BE2C (cell line): Measurements from ENCODE around the gene DCDC1.

Experiments
- DNase-seq: peaks from one replicate; pipeline ENCODE4 v3.0.0-alpha.2; 2020
- H3K27me3 ChIP-seq: fragments of 250-450 bp; sonication (Bioruptor Pico); 2 replicates; pipeline ENCODE4 v1.5.1; 2020; ENCODE audit warnings: mild to moderate bottlenecking
- H3K36me3 ChIP-seq: fragments of 250-450 bp; sonication (Bioruptor Pico); 2 replicates; pipeline ENCODE4 v1.5.1; 2020; ENCODE audit warnings: mild to moderate bottlenecking
- H3K4me1 ChIP-seq: fragments of 250-450 bp; sonication (Bioruptor Pico); 2 replicates; pipeline ENCODE4 v1.5.1; 2020
- H3K4me3 ChIP-seq: 2 replicates; pipeline ENCODE4 v1.5.1; 2011; ENCODE audit warnings: low read depth, low read length
- H3K9me3 ChIP-seq: fragments of 250-450 bp; sonication (Bioruptor Pico); 2 replicates; pipeline ENCODE4 v1.5.1; 2020
- TF ChIP-seq, protein P1 (sequence below): IDR thresholded peaks from 2 replicates; pipeline ENCODE4 v1.5.1; 2012; ENCODE audit warnings: mild to moderate bottlenecking, low read depth, low read length

Gene DCDC1

DNA sequence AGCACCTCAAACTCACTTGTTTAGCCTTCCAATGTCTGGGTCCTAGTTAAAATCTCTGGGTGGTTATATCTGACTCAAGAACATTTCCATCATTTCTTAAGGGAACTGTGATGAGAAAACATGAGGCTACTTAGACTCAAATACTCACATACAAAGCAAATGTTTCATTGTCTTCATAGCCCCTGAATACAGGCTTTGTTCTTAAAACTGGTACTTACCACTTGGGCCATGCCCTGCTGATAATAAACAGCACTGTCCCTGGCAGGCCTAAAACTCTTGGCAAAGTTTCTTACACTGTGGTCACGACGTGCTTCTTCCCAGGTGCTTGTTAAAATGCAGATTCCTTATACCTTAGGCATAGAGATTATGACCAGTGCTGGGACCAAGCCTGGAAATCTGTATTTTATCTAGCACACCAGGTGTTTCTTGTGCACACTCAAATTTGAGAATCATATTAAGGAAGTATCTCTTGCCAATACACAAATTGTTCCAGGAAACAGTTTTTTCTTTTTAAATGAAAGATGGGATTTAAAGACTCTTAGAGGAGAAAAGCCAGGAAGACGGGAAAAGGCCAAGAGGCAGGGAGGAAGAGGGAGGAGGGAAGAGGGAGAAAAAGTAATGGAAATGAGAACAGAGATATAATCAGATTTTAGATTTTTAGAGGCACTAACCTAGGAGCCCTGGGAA, 495.5 kb downstream of the DCDC1 start:
- no peaks in the 10 kb centered on the region for H3K4me1 ChIP-seq
- no peaks in the 10 kb centered on the region for H3K9me3 ChIP-seq
- H3K36me3 ChIP-seq: no peaks in the 10 kb centered on the region
- no peak for DNase-seq
- H3K4me3 ChIP-seq: no peak overlapping the region
- H3K27me3 ChIP-seq: no peaks in the 10 kb centered on the region
- TF ChIP-seq, protein P1, sequence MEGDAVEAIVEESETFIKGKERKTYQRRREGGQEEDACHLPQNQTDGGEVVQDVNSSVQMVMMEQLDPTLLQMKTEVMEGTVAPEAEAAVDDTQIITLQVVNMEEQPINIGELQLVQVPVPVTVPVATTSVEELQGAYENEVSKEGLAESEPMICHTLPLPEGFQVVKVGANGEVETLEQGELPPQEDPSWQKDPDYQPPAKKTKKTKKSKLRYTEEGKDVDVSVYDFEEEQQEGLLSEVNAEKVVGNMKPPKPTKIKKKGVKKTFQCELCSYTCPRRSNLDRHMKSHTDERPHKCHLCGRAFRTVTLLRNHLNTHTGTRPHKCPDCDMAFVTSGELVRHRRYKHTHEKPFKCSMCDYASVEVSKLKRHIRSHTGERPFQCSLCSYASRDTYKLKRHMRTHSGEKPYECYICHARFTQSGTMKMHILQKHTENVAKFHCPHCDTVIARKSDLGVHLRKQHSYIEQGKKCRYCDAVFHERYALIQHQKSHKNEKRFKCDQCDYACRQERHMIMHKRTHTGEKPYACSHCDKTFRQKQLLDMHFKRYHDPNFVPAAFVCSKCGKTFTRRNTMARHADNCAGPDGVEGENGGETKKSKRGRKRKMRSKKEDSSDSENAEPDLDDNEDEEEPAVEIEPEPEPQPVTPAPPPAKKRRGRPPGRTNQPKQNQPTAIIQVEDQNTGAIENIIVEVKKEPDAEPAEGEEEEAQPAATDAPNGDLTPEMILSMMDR: no peak

DNA sequence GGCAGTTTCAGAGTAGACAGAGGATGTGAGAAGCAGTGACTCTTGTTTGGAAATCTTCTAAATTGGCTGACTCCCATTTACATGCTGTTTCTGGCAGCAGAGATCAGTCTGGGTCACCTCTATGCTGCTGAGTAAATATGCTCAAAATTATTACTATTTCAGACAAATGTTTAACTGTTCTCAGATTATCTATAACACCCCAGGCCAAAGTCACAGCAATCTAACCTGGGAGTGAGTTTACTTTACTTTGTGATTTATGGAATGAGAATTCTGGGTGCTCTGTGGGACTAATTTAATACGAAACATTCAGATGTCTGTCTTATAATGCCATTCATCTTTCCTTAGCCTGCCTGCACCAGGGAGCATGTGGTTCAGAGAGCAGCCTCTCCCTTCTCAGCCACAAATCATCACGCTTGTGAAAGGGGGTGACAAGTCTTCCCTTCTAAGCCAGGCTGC, 500.9 kb downstream of the DCDC1 start:
- DNase-seq: no peak
- no peak overlapping the region for H3K4me3 ChIP-seq
- TF ChIP-seq, protein P1: no peak
- no peaks in the 10 kb centered on the region for H3K27me3 ChIP-seq
- H3K4me1 ChIP-seq: no peaks in the 10 kb centered on the region
- no peaks in the 10 kb centered on the region for H3K9me3 ChIP-seq
- H3K36me3 ChIP-seq: no peaks in the 10 kb centered on the region

DNA sequence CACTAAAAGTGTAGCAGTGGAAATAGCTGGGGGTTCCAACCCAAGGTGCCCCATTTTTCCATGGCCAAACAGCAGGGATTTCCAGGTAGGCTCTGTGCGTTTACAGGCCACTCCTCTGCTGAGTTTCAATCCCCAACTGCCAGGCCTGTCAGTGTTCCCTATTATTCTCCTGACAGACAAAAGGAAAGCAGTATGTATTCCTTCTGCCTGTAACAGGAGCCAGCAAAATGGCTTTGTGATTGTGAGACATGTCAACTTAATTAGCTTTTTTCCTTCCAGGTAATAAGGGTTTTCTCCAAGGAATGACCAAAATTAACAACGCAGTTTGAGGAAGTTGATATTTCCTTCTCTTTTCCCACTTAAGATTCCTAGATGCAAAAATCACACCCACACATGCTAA, 506.3 kb downstream of the DCDC1 start:
- Histone ChIP-seq H3K9me3 (no peaks in the 10 kb centered on the region), H3K4me1 (no peaks in the 10 kb centered on the region), H3K4me3 (no peak overlapping the region), H3K36me3 (no peaks in the 10 kb centered on the region), H3K27me3 (no peaks in the 10 kb centered on the region)
- TF ChIP-seq, protein P1: no peak
- DNase-seq: no peak

DNA sequence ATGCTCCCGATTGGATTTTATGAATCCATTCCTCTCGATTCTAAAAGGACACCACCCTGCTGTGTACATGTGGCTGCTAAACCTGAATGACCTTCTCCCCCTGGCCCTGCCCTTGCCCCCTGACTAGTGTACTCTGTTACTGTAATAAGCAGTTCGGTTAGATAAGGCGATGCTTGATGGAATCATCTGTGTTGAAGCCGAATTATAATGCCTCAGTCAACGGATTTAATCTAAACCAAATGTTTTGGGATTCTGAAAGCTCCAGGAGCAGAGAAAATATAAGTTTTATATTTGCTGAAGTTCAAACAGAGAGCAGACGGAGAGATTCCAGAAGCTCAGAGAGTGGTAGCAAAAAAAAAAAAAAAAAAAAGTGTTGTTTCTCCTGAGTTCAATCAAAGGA, 508.0 kb downstream of the DCDC1 start:
- no peaks in the 10 kb centered on the region for H3K36me3 ChIP-seq

DNA sequence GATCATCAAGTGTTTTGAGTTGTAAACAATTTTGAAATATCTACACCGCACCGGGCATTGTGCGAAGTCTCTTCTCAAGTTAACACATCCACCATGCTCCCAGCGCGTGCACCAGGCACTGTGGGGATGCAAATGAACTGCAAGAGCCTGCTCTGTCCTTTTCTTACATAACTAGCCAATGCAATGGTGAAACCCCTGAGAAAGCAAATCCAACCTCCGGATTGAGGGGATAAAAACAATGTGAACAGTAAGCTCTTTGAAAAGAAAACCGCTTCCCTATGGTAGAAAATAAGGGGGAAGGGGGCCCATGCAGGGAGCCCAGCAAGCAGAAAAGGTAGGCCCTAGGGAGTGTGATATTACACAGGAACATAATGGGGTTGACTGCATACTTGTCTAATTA, 508.5 kb downstream of the DCDC1 start:
- H3K4me1 ChIP-seq: no peaks in the 10 kb centered on the region
- no peaks in the 10 kb centered on the region for H3K9me3 ChIP-seq
- no peak for DNase-seq
- TF ChIP-seq, protein P1: no peak
- H3K36me3 ChIP-seq: no peaks in the 10 kb centered on the region
- H3K4me3 ChIP-seq: no peak overlapping the region
- H3K27me3 ChIP-seq: no peaks in the 10 kb centered on the region

More for the DNA sequence above, 508.0 kb downstream of the DCDC1 start:
- TF ChIP-seq, protein P1: no peak
- Histone ChIP-seq H3K9me3 (no peaks in the 10 kb centered on the region), H3K4me1 (no peaks in the 10 kb centered on the region), H3K4me3 (no peak overlapping the region), H3K27me3 (no peaks in the 10 kb centered on the region)
- no peak for DNase-seq

DNA sequence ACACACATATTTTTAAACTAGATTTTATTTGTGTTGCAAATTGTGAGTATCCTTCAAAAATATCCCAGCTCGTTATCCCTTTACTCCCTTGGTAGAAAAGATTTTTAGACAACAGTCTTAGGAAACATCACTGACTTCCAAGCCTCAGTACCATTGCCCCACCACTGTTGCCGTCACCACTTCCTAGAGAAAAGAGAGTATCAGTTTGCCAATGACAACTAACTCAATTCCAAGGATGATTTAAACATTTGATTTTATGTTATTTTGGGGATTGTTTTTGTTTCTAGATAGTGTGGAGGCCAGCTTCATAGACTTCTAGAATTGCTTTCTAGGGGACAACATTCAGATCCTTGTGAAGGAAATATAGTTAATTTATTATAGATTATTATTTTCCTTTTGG, 509.4 kb downstream of the DCDC1 start:
- TF ChIP-seq, protein P1: no peak

More for the DNA sequence above, 509.4 kb downstream of the DCDC1 start:
- no peak overlapping the region for H3K4me3 ChIP-seq
- no peaks in the 10 kb centered on the region for H3K9me3 ChIP-seq
- no peaks in the 10 kb centered on the region for H3K27me3 ChIP-seq
- DNase-seq: no peak
- no peaks in the 10 kb centered on the region for H3K4me1 ChIP-seq
- H3K36me3 ChIP-seq: no peaks in the 10 kb centered on the region
